Spleen (tissue), 11 donors: ENCODE measurements around the gene CREB3. TPM values are rescaled to one million over a fixed set of nuclear protein-coding genes. Genes with fewer than 3 reads are reported as not detected.

Experiments
- DNase-seq: peaks from one replicate; pipeline ENCODE4 v3.0.0-alpha.2; 2020
- H3K27ac ChIP-seq, 8 donors: fragments of 200-600 bp; sonication (generic) in 7 of 8; 1 replicate in 4 of 8; 2 replicates in 4 of 8; pipeline versions ENCODE4 v1.5.0 to v1.8.0; 2016 to 2021; ENCODE audit warnings: inconsistent platforms in 4 of 8, mild to moderate bottlenecking in 4 of 8, moderate library complexity in 1 of 8
- H3K27me3 ChIP-seq, 7 donors: fragments of 200-600 bp; sonication (generic) in 6 of 7; replicated peaks in 1 of 7; 1 replicate in 4 of 7; 2 replicates in 3 of 7; pipeline versions ENCODE4 v1.5.0 to v1.8.0; 2016 to 2021; ENCODE audit warnings: inconsistent platforms in 3 of 7, mild to moderate bottlenecking in 1 of 7
- H3K36me3 ChIP-seq, 6 donors: fragments of 200-600 bp; sonication (generic) in 5 of 6; 1 replicate in 4 of 6; 2 replicates in 2 of 6; pipeline versions ENCODE4 v1.5.0 to v1.8.0; 2016 to 2021; ENCODE audit warnings: inconsistent platforms in 2 of 6
- H3K4me1 ChIP-seq, 6 donors: fragments of 200-600 bp; sonication (generic) in 5 of 6; 1 replicate in 3 of 6; 2 replicates in 3 of 6; pipeline versions ENCODE4 v1.5.0 to v1.8.0; 2016 to 2021; ENCODE audit warnings: inconsistent platforms in 3 of 6
- H3K4me3 ChIP-seq, 8 donors: fragments of 200-600 bp; sonication (generic) in 7 of 8; 1 replicate in 4 of 8; 2 replicates in 4 of 8; pipeline versions ENCODE4 v1.5.0 to v1.8.0; 2016 to 2021; ENCODE audit warnings: inconsistent platforms in 4 of 8, mild to moderate bottlenecking in 4 of 8, moderate library complexity in 2 of 8
- H3K9me3 ChIP-seq, 8 donors: fragments of 200-600 bp; sonication (generic) in 7 of 8; 1 replicate in 4 of 8; 2 replicates in 4 of 8; pipeline versions ENCODE4 v1.5.0 to v1.8.0; 2016 to 2021; ENCODE audit warnings: inconsistent platforms in 4 of 8
- POLR2A ChIP-seq, 3 donors: fragments of 450-650 bp; IDR thresholded peaks; one replicate each; pipeline ENCODE4 v1.5.1; 2017; ENCODE audit warnings: antibody characterized with exemption in 3 of 3, mild to moderate bottlenecking in 1 of 3
- POLR2AphosphoS5 ChIP-seq, 3 donors: sonication (generic); formaldehyde crosslinking; IDR thresholded peaks; one replicate each; pipeline ENCODE4 v1.5.1; 2017; ENCODE audit warnings: antibody characterized with exemption in 3 of 3
- WGBS, 5 donors: extraction: QIAGEN DNeasy Blood & Tissue Kit in 3 of 5; methylation state at CpG; one replicate each; pipeline versions ENCODE4 v1.1.5 to v1.1.7; 2013 to 2018; 5-methylcytosine and 5-hydroxymethylcytosine counted together
- intact Hi-C: fragments of 100-400 bp; cut with DNase I; formaldehyde crosslinking; loops from one replicate; pipeline ENCODE4 v1.15.0; 2023; ENCODE audit warnings: low total_unique reads
- polyA plus RNA-seq, 3 donors: library from polyadenylated mRNA; stranded (reverse); fragments of 200-250 nt; gene quantifications; one replicate each; pipeline ENCODE4 v1.2.1, GENCODE V29; 2013
- total RNA-seq, 7 donors: library from RNA; depleted of rRNA in 3 of 7; stranded (reverse); fragments of >200 nt in 3 of 7; fragmentation: NEBNext Ultra II Directional in 4 of 7; extraction: Animal tissue kit (Norgen Biotek cat#: 25700) in 4 of 7; gene quantifications; one replicate each; pipeline versions ENCODE4 v1.1.0 to v1.2.1, GENCODE V29; 2016 to 2021
- TF ChIP-seq, protein P1 (sequence below), 11 experiments: fragments of 200-600 bp in 7 of 11; fragments of 450-650 bp in 4 of 11; sonication (generic) in 4 of 11; IDR thresholded peaks in 8 of 11; conservative IDR thresholded peaks in 3 of 11; 1 replicate in 7 of 11; 2 replicates in 4 of 11; pipeline versions ENCODE4 v1.4.0 to v1.8.0; 2016 to 2021; ENCODE audit warnings: antibody characterized with exemption in 11 of 11, inconsistent platforms in 4 of 11, mild to moderate bottlenecking in 1 of 11
- donor health status: healthy with polysubstance abuse.
- donor health status: DM: no; HTN: no; CAD: no; lungs with moderate emphysema.
- donor health status: DM: no; HTN: no; CAD: no.
- donor health status: Bipolar disorder and iron deficiency.
- donor health status: healthy.
- donor health status: DM: no; HTN: no; CAD: no.
- donor health status: DM: yes; HTN: yes; CAD: no.

CREB3 gene
- total and polyA plus RNA-seq, 10 donors = 14.7 to 35.9 (median 25.7) TPM

DNA sequence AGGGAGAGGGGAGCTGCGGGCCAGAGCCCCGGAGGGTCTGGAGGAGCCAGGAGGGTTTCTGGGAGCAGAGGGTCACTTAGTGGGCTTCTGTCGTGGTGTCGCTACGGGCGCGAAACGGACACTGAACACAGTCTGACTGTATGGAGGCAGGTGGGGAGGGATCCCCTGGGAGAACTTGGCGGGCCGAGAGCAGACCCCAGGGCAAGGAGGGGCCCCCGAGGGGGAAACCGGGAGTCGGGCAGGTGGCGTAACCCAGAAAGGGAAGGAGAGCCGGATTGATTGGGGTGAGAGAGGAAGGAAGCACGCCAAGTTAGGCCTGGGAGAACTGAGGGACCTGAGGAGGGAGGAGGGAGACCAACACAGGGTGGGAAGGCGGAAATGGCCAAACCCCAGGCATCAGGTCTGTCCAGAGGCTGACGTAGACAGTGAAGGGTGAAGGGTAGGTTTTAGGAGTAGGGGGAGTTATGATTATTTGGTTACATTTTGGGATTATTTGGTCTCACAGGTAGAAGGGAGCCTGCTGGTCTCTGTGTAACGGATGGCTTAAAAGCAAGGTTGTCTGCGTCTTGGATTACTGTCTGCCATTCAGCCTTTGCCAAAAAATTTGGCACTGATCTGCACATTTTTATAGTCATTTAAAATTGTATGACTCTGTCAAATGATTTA is 24.9 kb downstream of the CREB3 start:
- no peaks in the 10 kb centered on the region for H3K27me3 ChIP-seq
- DNase-seq = no peak
- peaks cover 24 to 65% (median 34%) of the 10 kb centered on the region in 6 donors for H3K4me1 ChIP-seq
- peak overlapping the region; percentile 83 to 96 (median 90) for H3K27ac ChIP-seq
- no peaks in the 10 kb centered on the region for H3K9me3 ChIP-seq
- 1 to 5% (median 2%) methylated on average over 18 to 20 of the region's 20 CpGs for WGBS, 5 donors
- TF ChIP-seq POLR2A (IDR thresholded peaks at IDR 0.05) = no peak
- peak; percentile 60 to 74 (median 69) for TF ChIP-seq POLR2AphosphoS5 (IDR thresholded peaks at IDR 0.05)
- H3K36me3 ChIP-seq = peaks cover 0 to 33% (median 22%) of the 10 kb centered on the region in 6 donors
- intact Hi-C loops = no loop called here
- peak overlapping the region; percentile 41 to 75 (median 64) for H3K4me3 ChIP-seq

DNA sequence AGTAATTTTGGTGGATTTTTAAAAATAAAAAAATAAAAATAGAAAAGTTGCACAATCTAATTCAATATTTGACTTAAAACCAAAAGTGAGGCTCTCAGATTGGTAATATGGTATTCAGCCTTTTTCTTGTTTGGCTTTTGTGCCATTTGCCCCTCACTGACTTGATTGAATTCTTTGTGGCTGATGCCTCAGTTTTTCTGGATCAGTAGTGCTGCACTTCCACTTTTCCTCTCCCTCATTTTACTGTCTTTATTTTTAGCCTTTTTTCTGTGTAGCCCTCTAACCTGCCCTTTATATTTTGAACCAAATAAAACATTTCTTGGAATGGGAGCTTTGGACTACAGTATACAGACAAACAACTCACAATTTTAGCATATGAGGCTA is 25.4 kb downstream of the CREB3 start:
- Histone ChIP-seq H3K27me3 (no peaks in the 10 kb centered on the region), H3K4me1 (peaks cover 24 to 65% (median 34%) of the 10 kb centered on the region in 6 donors), H3K36me3 (peaks cover 0 to 28% (median 17%) of the 10 kb centered on the region in 6 donors), H3K9me3 (no peaks in the 10 kb centered on the region), H3K27ac (peak overlapping the region; percentile 38 to 96 (median 90)), H3K4me3 (peak overlapping the region in 4 of 8 donors; percentile 50 to 75 (median 66))
- no peak for DNase-seq
- TF ChIP-seq, protein P1, sequence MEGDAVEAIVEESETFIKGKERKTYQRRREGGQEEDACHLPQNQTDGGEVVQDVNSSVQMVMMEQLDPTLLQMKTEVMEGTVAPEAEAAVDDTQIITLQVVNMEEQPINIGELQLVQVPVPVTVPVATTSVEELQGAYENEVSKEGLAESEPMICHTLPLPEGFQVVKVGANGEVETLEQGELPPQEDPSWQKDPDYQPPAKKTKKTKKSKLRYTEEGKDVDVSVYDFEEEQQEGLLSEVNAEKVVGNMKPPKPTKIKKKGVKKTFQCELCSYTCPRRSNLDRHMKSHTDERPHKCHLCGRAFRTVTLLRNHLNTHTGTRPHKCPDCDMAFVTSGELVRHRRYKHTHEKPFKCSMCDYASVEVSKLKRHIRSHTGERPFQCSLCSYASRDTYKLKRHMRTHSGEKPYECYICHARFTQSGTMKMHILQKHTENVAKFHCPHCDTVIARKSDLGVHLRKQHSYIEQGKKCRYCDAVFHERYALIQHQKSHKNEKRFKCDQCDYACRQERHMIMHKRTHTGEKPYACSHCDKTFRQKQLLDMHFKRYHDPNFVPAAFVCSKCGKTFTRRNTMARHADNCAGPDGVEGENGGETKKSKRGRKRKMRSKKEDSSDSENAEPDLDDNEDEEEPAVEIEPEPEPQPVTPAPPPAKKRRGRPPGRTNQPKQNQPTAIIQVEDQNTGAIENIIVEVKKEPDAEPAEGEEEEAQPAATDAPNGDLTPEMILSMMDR (IDR thresholded peaks at IDR 0.05 in 8 of 11, conservative IDR thresholded peaks at IDR 0.05 in 3 of 11) = no peak
- TF ChIP-seq POLR2A (IDR thresholded peaks at IDR 0.05) (no peak), POLR2AphosphoS5 (IDR thresholded peaks at IDR 0.05) (no peak)
- intact Hi-C loops = no loop called here

DNA sequence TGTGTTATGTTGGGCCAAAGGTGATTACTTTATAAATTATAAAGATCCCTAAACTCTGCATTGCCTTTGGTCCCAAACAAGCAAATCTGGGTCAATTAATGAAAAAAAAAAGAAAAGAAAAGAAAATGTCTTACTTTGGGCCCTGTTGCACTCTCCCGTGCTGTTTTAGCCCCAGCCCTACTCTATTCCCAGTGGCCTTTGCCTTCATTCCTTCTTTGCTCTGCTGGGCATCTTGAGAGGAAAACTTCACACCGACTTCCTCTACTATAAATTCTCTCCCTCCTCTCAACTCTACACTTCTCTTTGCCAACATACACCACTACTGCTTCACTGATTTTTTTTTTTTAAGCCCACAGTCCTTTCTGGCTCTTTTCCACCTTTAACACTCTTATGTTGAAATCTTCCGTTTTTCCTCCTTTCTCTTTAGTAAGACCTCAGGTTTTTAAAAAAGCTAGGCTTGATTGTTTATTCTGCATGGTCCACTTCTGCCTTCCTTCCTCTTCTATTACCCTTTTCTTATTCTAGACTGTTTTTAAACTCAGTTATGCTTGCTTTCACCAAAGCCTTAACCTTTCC is 26.1 kb downstream of the CREB3 start:
- WGBS, 5 donors = 23 to 39% (median 35%) methylated on average over 3 of the region's 3 CpGs
- Histone ChIP-seq H3K27me3 (no peaks in the 10 kb centered on the region), H3K4me3 (no peak overlapping the region), H3K27ac (peak overlapping the region; percentile 22 to 96 (median 86)), H3K9me3 (no peaks in the 10 kb centered on the region), H3K4me1 (peaks cover 24 to 65% (median 34%) of the 10 kb centered on the region in 6 donors), H3K36me3 (peaks cover 0 to 21% (median 10%) of the 10 kb centered on the region in 6 donors)
- intact Hi-C loops = no loop called here
- no peak for TF ChIP-seq POLR2A (IDR thresholded peaks at IDR 0.05)
- TF ChIP-seq POLR2AphosphoS5 (IDR thresholded peaks at IDR 0.05) = no peak
- TF ChIP-seq, protein P1 (IDR thresholded peaks at IDR 0.05 in 8 of 11, conservative IDR thresholded peaks at IDR 0.05 in 3 of 11) = no peak
- DNase-seq = no peak

DNA sequence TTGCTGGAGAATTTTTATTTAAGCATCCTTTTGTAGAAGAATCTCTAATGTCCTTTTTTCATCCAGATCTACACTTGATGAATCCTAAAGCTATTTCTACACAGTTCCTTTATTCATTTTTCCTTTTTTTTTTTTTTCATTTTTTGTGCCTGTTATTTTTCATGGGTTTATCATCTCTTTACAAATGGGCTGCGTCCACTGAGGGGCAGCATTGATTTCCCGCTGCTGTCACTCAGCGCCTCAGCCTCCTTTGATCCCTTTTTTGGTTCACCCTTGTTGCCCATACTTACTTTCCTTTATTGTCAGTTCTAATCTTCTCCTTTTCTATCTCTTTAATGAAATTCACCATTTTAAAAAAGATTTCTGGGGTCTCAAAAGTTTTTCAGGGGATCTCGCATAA is 27.3 kb downstream of the CREB3 start:
- DNase-seq = no peak
- intact Hi-C loops = no loop called here

More for the DNA sequence above, 27.3 kb downstream of the CREB3 start:
- WGBS, 5 donors = 94 to 98% (median 96%) methylated on average over 4 of the region's 4 CpGs
- Histone ChIP-seq H3K4me1 (peaks cover 24 to 61% (median 34%) of the 10 kb centered on the region in 6 donors), H3K9me3 (no peaks in the 10 kb centered on the region), H3K27ac (no peak overlapping the region), H3K4me3 (no peak overlapping the region), H3K36me3 (peaks cover 0 to 9% (median 0%) of the 10 kb centered on the region in 6 donors), H3K27me3 (no peaks in the 10 kb centered on the region)
- no peak for TF ChIP-seq POLR2AphosphoS5 (IDR thresholded peaks at IDR 0.05)
- no peak for TF ChIP-seq POLR2A (IDR thresholded peaks at IDR 0.05)
- TF ChIP-seq, protein P1 (IDR thresholded peaks at IDR 0.05 in 8 of 11, conservative IDR thresholded peaks at IDR 0.05 in 3 of 11) = no peak
